K562 (cell line): ENCODE data around the gene UFSP1. TPM values are rescaled to one million over a fixed set of nuclear protein-coding genes. Genes with fewer than 3 reads are reported as not detected.

Experiments used
- CAMTA2 ChIP-seq: fragments of 250-450 bp; sonication (Bioruptor Pico); conservative IDR thresholded peaks from 2 replicates; pipeline ENCODE4 v1.5.1; 2022
- CBX5 ChIP-seq: IDR thresholded peaks from 2 replicates; pipeline ENCODE4 v1.6.1; 2014; ENCODE audit warnings: low read depth, borderline replicate concordance
- FUS ChIP-seq: fragments of 200-400 bp; formaldehyde crosslinking; optimal IDR thresholded peaks from 2 replicates; pipeline ENCODE3; 2017; ENCODE audit warnings: low read depth, low read length
- GABPB2 ChIP-seq: fragments of 250-450 bp; sonication (Bioruptor Pico); conservative IDR thresholded peaks from 2 replicates; pipeline ENCODE4 v1.5.1; 2021; ENCODE audit warnings: mild to moderate bottlenecking
- KLF6 ChIP-seq: fragments of 250-450 bp; sonication (Bioruptor Pico); IDR thresholded peaks from 2 replicates; pipeline ENCODE4 v1.4.0; 2020; ENCODE audit warnings: mild to moderate bottlenecking, moderate library complexity, borderline replicate concordance
- NR2C2 ChIP-seq, 2 experiments: fragments of 200-800 bp in 1 of 2; sonication (Bioruptor generic) in 1 of 2; sonication (generic) in 1 of 2; formaldehyde crosslinking in 1 of 2; IDR thresholded peaks; 2 replicates each; pipeline versions ENCODE4 v1.6.1 to v1.8.0; 2016 to 2022; ENCODE audit warnings: mild to moderate bottlenecking in 1 of 2, missing compliant biosample characterization in 1 of 2, missing genetic modification characterization in 1 of 2, missing genetic modification reagents in 1 of 2
- PCBP1 ChIP-seq: fragments of 200-400 bp; formaldehyde crosslinking; IDR thresholded peaks from 2 replicates; pipeline ENCODE4 v1.6.1; 2018; ENCODE audit warnings: mild to moderate bottlenecking, low read depth, low read length; ENCODE audit not compliant: poor library complexity, severe bottlenecking
- SNRNP70 ChIP-seq: fragments of 200-400 bp; formaldehyde crosslinking; optimal IDR thresholded peaks from 2 replicates; pipeline ENCODE3; 2017; ENCODE audit warnings: low read depth, low read length
- SP1 ChIP-seq: sonication (generic); formaldehyde crosslinking; IDR thresholded peaks from 2 replicates; pipeline ENCODE4 v1.8.1; 2022; ENCODE audit warnings: mild to moderate bottlenecking, missing genetic modification reagents
- SPI1 ChIP-seq: IDR thresholded peaks from 2 replicates; pipeline ENCODE4 v1.6.1; 2011; ENCODE audit warnings: low read depth, low read length, control low read depth, borderline replicate concordance
- TBL1XR1 ChIP-seq, 2 experiments: IDR thresholded peaks; 2 replicates each; pipeline ENCODE4 v1.6.1; 2012; ENCODE audit warnings: improper control_type of control experiment in 2 of 2, low read length in 2 of 2, mild to moderate bottlenecking in 1 of 2
- TCF7 ChIP-seq: sonication (generic); IDR thresholded peaks from 2 replicates; pipeline ENCODE4 v1.6.1; 2016; ENCODE audit warnings: antibody characterized with exemption, borderline replicate concordance
- THRAP3 ChIP-seq: fragments of 450-650 bp; IDR thresholded peaks from 2 replicates; pipeline ENCODE4 v1.6.1; 2016; ENCODE audit warnings: mild to moderate bottlenecking, inconsistent platforms, borderline replicate concordance
- ZBTB11 ChIP-seq, 3 experiments: fragments of 200-800 bp in 1 of 3; fragments of 250-450 bp in 1 of 3; fragments of 450-650 bp in 1 of 3; sonication (Bioruptor Pico) in 1 of 3; sonication (Bioruptor generic) in 1 of 3; formaldehyde crosslinking in 1 of 3; IDR thresholded peaks; 2 replicates each; pipeline versions ENCODE4 v1.6.1 to v1.8.0; 2016 to 2022; ENCODE audit warnings: mild to moderate bottlenecking in 2 of 3, missing genetic modification characterization in 2 of 3, missing compliant biosample characterization in 1 of 3, moderate library complexity in 1 of 3
- ZBTB12 ChIP-seq: fragments of 250-450 bp; sonication (Bioruptor Pico); IDR thresholded peaks from 2 replicates; pipeline ENCODE4 v1.4.0; 2020
- ZFP91 ChIP-seq: sonication (generic); formaldehyde crosslinking; IDR thresholded peaks from 2 replicates; pipeline ENCODE4 v1.8.0; 2022; ENCODE audit warnings: mild to moderate bottlenecking, missing genetic modification reagents
- ZNF12 ChIP-seq: sonication (generic); formaldehyde crosslinking; IDR thresholded peaks from 2 replicates; pipeline ENCODE4 v1.4.0; 2020; ENCODE audit warnings: mild to moderate bottlenecking, missing genetic modification reagents
- ZNF57 ChIP-seq: fragments of 450-650 bp; formaldehyde crosslinking; IDR thresholded peaks from 2 replicates; pipeline ENCODE4 v1.4.0; 2020; ENCODE audit warnings: mild to moderate bottlenecking, moderate library complexity
- polyA plus RNA-seq, 8 experiments: library from polyadenylated mRNA; depleted of rRNA in 4 of 8; stranded (reverse) in 5 of 8; unstranded in 3 of 8; fragments of >200 nt; fragmentation: Nextera tagmentation in 2 of 8; fragmentation: Illumina TruSeq in 1 of 8; extraction: Ambion mirVana in 2 of 8; extraction: Trizol in 1 of 8; gene quantifications; 2 replicates each; pipeline versions ENCODE4 v1.2.1 to v1.2.3, GENCODE V29; 2011 to 2014; ENCODE audit warnings: inconsistent platforms in 1 of 8, missing spikeins in 1 of 8
- total RNA-seq, 7 experiments: library from RNA; depleted of rRNA in 6 of 7; stranded (reverse); fragments of >200 nt in 6 of 7; fragmentation: Illumina TruSeq in 2 of 7; extraction: Trizol in 2 of 7; gene quantifications; 2 replicates each; pipeline versions ENCODE4 v1.2.1 to v1.2.3, GENCODE V29; 2011 to 2021; ENCODE audit warnings: low replicate concordance in 1 of 7

The UFSP1 gene
- total and polyA plus RNA-seq, 9 of the 15 experiments (the other 6 are each of a cell fraction or from before 2014, with no cell fraction given): 0.50 to 18.8 (median 2.1) TPM

- TF ChIP-seq THRAP3 (no peak), SP1 (peak; percentile 82), NR2C2 (CRISPR knock-in tag; IDR thresholded peaks at IDR 0.05) (peak; percentile 31; the same call in 1 of the 2 replicates), NR2C2 (tag; IDR thresholded peaks at IDR 0.05) (0 out of 2 replicates have a peak, but pooled peaks have one; percentile 28), SNRNP70 (no peak), ZNF57 (no peak), TBL1XR1 (IDR thresholded peaks at IDR 0.05; ENCODE audit: low read length in 2 of 2) (peak in 1 of 2 experiments; percentile 63; a peak in 1 of 4 replicates), ZBTB11 (CRISPR knock-in tag; IDR thresholded peaks at IDR 0.05) (no peak), KLF6 (peak; percentile 49; the same call in 1 of the 2 replicates), ZFP91 (CRISPR knock-in tag) (0 out of 2 replicates have a peak, but pooled peaks have one; percentile 32), PCBP1 (peak; percentile 96), TCF7 (peak; percentile 75; the same call in 1 of the 2 replicates), ZNF12 (CRISPR knock-in tag) (peak; percentile 77; the same call in 1 of the 2 replicates), FUS (peak; percentile 95), GABPB2 (CRISPR knock-in tag) (no peak), SPI1 (no peak), CBX5 (0 out of 2 replicates have a peak, but pooled peaks have one; percentile 28), ZBTB12 (CRISPR knock-in tag) (no peak), CAMTA2 (CRISPR knock-in tag) (peak; percentile 44; the same call in 1 of the 2 replicates)
These were observed at the start of gene UFSP1 (continued) for GRCh38 chr7:100888988-100889750.
